Measurements from ENCODE around the gene TYW3.

GRCh38 chr1:74683656-74684055 is 49.3 kb upstream of the TYW3 start:
- TF ChIP-seq CTCF (IDR thresholded peaks at IDR 0.05) (no peak), POLR2A (IDR thresholded peaks at IDR 0.05) (no peak)
